Measurements from ENCODE around the gene KRTAP3-1. TPM values are rescaled to one million over a fixed set of nuclear protein-coding genes. Genes with fewer than 3 reads are reported as not detected.

Gene KRTAP3-1
- total and polyA plus RNA-seq, 3 donors from 2014 or later, result not detected

DNA sequence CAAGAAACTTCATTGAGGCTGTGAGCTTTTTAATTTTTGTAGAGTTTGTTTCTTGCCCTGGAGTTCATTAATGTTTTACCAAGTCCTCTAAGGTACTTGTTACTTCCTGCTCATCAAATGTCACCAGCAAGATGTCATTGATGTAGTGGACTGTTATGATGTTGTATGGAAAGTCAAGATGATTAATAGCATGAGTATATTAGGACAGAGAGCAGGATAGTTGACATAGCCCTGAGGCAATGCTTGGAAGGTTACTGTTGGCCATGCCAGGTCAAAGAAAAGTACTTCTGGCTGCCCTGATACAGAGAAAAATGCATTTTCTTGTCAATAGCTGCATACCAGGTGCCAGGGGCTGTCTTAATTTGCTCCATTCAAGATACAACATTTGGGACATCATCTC lies 11.4 kb upstream of the KRTAP3-1 start:
- intact Hi-C loops (cut with DNase I; ENCODE audit: low total_unique reads), result no loop called here
- Histone ChIP-seq H3K9me3 (no peaks in the 10 kb centered on the region), H3K36me3 (ENCODE audit: low read depth, missing control alignments) (no peaks in the 10 kb centered on the region), H3K27ac (no peak overlapping the region), H3K4me3 (no peak overlapping the region), H3K4me1 (no peaks in the 10 kb centered on the region), H3K27me3 (no peaks in the 10 kb centered on the region)
- DNase-seq, result no peak
- TF ChIP-seq, protein P1, sequence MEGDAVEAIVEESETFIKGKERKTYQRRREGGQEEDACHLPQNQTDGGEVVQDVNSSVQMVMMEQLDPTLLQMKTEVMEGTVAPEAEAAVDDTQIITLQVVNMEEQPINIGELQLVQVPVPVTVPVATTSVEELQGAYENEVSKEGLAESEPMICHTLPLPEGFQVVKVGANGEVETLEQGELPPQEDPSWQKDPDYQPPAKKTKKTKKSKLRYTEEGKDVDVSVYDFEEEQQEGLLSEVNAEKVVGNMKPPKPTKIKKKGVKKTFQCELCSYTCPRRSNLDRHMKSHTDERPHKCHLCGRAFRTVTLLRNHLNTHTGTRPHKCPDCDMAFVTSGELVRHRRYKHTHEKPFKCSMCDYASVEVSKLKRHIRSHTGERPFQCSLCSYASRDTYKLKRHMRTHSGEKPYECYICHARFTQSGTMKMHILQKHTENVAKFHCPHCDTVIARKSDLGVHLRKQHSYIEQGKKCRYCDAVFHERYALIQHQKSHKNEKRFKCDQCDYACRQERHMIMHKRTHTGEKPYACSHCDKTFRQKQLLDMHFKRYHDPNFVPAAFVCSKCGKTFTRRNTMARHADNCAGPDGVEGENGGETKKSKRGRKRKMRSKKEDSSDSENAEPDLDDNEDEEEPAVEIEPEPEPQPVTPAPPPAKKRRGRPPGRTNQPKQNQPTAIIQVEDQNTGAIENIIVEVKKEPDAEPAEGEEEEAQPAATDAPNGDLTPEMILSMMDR (IDR thresholded peaks at IDR 0.05), result no peak
- no peak for TF ChIP-seq POLR2A (IDR thresholded peaks at IDR 0.05)

DNA sequence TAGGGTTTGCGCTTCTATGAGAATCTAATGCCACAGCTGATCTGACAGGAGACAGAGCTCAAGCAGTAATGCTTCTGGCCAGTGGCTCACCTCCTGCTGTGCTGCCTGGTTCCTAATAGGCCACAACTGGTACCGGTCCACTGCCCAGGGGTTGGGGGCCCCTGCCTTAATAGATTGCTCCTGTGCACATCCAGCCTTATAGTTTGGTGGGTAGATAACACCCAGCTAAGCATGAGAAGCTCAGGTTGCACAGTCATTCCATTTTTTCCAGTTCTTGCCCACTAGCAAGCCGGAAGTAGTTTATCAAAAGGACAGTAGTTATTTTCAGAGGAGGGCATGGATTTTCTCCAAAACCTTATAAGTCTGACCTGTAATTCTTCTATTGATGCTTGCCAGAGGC lies 10.5 kb upstream of the KRTAP3-1 start:
- DNase-seq, result no peak
- no peak overlapping the region for H3K4me3 ChIP-seq
- H3K9me3 ChIP-seq, result no peaks in the 10 kb centered on the region
- H3K27ac ChIP-seq, result no peak overlapping the region
- no peaks in the 10 kb centered on the region for H3K4me1 ChIP-seq
- intact Hi-C loops (cut with DNase I; ENCODE audit: low total_unique reads), result no loop called here
- H3K27me3 ChIP-seq, result no peaks in the 10 kb centered on the region
- TF ChIP-seq POLR2A (IDR thresholded peaks at IDR 0.05), result no peak
- TF ChIP-seq, protein P1 (IDR thresholded peaks at IDR 0.05), result no peak
- 92 to 93% methylated on average over 3 of the region's 3 CpGs for WGBS, 2 donors
- H3K36me3 ChIP-seq (ENCODE audit: low read depth, missing control alignments), result no peaks in the 10 kb centered on the region

DNA sequence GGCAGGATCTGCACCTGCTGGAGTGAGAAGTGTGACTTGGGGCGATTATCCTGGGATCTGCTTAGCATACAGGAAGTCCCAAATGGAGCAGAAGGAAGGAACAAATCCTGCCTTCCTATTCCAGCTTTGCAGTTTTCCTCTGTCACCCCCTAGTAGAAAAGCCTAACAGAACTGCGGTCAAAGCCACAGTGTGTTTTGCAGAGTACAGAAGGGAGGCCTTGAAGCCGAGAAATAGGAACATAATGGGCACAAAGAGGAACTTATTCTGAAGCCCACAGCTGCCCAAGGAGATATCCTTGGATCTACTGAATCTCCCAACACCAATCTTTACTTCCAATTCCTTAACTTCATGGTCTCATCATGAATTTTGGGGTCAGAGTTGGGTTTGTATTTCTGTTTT lies 9.6 kb upstream of the KRTAP3-1 start:
- Histone ChIP-seq H3K4me3 (no peak overlapping the region), H3K4me1 (no peaks in the 10 kb centered on the region), H3K36me3 (ENCODE audit: low read depth, missing control alignments) (no peaks in the 10 kb centered on the region), H3K27ac (no peak overlapping the region), H3K27me3 (no peaks in the 10 kb centered on the region), H3K9me3 (no peaks in the 10 kb centered on the region)
- TF ChIP-seq, protein P1 (IDR thresholded peaks at IDR 0.05), result no peak
- no peak for TF ChIP-seq POLR2A (IDR thresholded peaks at IDR 0.05)
- WGBS, 2 donors, result 81 to 85% methylated on average over 3 of the region's 3 CpGs
- no peak for DNase-seq
- intact Hi-C loops (cut with DNase I; ENCODE audit: low total_unique reads), result no loop called here

DNA sequence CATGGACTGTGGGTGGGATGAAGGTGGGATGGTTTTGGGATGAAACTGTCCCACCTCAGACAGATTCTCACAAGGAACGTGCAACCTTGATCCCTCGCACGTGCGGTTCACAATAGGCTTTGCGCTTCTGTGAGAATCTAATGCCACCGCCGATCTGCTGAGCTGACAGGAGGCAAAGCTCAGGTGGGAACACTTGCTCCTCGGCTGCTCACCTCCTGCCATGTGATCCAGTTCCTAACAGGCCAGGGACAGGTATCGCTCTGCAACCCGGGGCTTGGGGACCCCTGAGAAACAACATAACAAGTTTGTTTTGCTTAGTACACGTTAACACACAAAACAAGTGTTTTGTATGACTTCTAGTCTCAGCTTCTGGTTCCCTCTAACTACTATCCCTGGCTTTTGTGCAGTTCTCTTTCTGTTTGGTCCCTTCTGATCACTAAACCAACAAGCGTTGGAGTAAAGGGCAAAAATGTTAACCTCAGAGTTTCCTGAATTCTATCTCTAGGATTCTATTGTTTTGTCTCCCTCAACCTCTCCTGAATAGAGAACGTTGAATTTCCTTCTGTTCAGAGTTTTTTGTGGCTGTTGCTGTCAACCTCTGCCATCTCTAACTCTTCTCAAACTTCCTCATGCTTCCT lies 7.8 kb upstream of the KRTAP3-1 start:
- Histone ChIP-seq H3K9me3 (no peaks in the 10 kb centered on the region), H3K4me3 (no peak overlapping the region), H3K4me1 (no peaks in the 10 kb centered on the region), H3K27me3 (no peaks in the 10 kb centered on the region), H3K36me3 (ENCODE audit: low read depth, missing control alignments) (no peaks in the 10 kb centered on the region), H3K27ac (no peak overlapping the region)
- WGBS, 2 donors, result 79 to 88% methylated on average over 13 of the region's 13 CpGs
- intact Hi-C loops (cut with DNase I; ENCODE audit: low total_unique reads), result no loop called here
- DNase-seq, result no peak
- TF ChIP-seq POLR2A (IDR thresholded peaks at IDR 0.05), result no peak
- TF ChIP-seq, protein P1 (IDR thresholded peaks at IDR 0.05), result no peak

DNA sequence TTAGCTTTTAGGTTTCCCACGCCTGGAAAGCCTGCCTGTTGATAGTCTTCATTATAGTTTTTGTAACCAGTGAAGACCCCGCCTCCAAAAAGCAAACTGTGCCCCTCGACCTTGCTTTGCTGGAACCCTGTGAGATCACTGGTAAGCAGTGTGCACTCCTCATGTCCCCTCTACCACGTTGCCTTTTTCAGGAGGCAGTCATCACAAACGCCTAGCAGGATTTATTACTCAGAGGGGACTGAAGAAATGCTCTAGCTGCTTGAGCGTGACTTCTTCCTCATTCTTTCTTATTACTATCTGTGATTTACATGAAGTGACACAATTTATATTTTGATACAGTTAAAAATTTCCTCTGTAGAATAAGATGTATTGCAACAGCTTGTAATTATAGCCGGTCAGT lies 6.5 kb upstream of the KRTAP3-1 start:
- H3K27me3 ChIP-seq, result no peaks in the 10 kb centered on the region
- no peaks in the 10 kb centered on the region for H3K9me3 ChIP-seq
- no peak for TF ChIP-seq POLR2A (IDR thresholded peaks at IDR 0.05)
- TF ChIP-seq, protein P1 (IDR thresholded peaks at IDR 0.05), result no peak
- DNase-seq, result no peak
- no peaks in the 10 kb centered on the region for H3K4me1 ChIP-seq
- WGBS, 2 donors, result 67 to 74% methylated on average over 7 of the region's 7 CpGs
- no peak overlapping the region for H3K4me3 ChIP-seq
- H3K36me3 ChIP-seq (ENCODE audit: low read depth, missing control alignments), result no peaks in the 10 kb centered on the region
- intact Hi-C loops (cut with DNase I; ENCODE audit: low total_unique reads), result no loop called here
- H3K27ac ChIP-seq, result no peak overlapping the region

All from testis (tissue), 3 donors.